ENCODE measurements around the gene COL6A3.

Gene COL6A3

DNA sequence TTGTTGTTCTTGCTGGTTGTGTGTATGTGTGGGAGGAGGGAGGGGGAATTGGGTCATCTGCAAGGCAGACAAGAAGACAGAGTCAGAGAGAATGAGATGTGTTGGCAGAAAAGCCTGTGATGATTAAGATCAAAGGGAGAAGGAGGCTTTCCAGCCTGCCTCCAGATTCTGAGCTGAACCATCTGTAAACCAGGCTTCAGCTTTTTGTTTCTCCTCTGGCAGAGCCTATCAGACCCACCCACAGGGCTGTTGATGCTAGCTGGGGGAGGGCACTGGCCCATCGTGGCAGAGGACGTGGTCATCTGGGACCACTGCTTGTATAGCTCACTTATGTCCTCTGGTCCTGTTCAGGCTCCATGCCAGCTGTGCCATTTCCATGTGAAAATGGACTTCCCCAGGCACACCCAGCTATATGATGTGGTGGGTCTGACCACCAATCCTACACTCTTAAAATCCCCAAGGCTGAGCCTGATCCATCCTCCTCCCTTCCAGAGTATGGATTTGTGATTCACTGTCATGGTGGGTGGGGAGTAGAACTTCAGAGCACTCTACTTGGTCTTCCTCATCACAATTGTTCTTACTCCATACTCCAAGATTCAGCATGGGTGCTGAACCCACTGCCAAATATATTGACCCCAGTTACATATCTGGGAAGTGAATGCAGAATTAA lies 27.8 kb upstream of the COL6A3 start:
- no peak for DNase-seq

DNA sequence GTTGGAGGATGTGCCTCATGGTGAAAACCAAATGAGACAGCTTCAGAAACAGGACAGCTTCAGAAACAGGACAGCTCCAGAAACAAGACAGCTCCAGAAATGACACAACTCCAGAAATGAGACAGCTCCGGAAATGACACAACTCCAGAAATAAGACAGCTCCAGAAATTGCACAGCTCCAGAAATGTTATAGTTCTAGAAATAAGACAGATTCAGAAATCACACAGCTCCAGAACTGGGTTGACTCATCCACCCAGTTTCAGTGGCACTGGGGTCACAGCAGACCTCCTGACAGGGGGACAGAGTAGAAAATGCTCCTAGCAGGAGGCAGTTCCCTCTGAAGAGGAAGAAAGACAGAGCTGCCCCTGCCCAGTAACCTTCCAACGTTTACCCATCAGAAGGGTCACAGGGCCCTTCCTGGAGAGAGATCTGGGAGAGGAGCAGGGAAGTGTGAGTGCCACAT lies 26.9 kb upstream of the COL6A3 start:
- DNase-seq: no peak

DNA sequence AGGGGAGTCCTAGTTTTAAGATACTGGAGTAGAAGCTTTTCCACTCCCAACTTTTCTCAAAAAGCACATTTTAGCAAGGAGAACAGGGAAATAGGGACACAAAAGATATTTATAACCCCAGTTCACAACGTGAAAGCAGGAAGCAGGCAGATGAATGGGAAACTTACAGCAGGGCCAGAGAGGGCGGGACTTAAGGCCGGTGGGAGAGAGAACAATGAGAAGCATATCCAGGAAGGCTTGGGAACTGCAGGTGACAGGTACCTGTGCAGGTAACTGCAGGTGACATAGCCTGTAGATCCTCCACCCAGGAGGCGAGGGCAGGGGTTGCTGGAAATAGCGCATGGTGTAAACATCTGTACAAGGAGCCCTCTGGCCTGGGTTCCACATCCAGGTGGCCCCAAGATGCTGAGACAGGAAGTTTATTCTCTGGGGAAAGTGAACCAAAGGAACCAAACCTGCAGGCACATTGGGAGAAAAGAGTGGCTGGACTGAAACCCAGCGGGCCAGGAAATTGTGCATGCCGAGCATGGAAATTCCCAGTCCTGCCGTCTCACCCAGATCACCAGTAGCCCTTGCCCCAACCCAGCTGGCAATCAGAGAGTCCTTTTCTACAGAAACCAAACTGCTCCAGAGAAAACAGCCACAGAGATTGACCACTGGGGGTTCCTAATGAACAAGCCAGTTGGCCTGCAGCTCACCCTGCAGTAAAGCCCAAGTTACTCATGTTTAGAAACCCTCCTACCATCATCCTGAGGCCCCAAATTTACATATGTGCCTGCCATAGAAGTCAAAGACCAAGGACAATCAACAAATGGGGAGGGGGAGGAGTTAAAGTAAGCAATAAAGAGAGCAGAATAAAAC lies 24.3 kb upstream of the COL6A3 start:
- no peak for DNase-seq

DNA sequence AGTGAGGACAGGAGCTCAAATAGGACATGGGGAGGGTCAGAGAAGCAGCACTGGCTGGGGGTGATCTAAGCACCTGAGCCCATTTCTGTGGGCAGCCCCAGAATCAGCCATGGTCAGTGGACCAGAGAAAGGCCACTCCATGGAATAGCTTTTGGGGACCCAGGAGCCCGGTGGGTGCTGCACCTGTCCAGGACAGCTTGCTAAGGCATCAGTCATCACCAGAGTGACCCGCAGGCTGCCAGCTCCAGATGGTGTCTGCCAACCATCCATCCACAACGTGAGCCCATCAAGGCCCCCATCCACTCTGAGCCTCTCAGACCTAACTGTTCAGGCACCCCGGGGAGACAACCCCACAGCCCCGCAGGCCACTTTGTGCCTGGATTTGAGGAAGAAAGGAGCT lies 23.6 kb upstream of the COL6A3 start:
- DNase-seq: peak in 1 of 2 experiments; percentile 34

DNA sequence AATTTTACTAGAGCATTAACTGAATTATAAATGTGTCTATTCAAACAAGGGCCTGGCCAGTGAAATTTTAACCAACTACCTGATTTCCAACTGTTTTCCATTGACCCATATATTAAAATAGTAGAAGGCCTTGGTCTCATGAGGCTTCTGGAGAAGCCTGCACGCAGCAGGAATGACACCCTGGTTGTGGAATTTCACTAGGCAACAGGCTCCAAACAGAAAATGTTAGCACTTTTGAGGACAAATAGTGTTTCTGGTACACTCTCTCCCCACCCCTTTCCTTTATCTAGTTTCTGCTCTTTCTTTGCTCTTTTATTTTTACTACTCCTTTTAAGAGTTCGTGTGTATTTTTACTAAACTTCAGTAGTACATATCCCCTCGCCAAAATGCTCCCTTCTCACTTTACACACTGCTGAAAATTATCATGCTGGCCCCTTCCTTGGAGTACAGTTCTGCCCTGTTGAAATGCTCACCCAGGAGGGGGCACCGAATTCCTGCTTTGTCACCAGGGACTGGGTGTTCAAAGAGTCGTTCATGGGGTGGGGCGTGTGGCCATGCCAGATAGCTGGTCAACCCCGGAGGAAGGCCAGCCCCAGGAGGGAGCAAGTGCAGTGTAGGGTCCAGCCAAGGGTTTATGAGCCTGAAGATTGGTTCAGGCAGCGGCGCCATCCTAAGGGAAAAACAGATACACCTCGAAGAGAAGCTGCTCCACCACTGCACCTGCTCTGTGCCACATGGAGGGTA lies 22.1 kb upstream of the COL6A3 start:
- DNase-seq: no peak

DNA sequence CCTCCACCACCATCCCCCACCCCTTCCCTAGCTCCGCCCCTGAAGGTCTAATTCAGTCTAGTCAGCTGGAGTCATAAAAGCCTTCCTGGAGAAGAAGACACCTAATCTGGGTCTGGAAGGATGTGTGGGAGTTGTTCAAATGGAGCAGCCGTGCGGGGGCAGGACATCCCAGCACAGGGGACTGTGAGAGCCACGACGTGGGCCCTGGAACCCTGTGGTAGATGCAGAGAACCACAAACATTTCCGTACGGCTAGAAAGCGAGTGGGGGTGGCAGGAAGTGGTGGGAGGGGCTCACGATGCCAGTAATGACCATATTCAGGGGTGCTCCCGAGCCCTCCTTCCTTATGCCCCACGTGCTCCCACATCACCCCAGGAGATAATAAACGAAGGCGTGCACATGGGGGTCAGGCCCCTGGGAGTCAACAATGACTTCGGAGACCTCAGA lies 20.9 kb upstream of the COL6A3 start:
- DNase-seq: no peak

DNA sequence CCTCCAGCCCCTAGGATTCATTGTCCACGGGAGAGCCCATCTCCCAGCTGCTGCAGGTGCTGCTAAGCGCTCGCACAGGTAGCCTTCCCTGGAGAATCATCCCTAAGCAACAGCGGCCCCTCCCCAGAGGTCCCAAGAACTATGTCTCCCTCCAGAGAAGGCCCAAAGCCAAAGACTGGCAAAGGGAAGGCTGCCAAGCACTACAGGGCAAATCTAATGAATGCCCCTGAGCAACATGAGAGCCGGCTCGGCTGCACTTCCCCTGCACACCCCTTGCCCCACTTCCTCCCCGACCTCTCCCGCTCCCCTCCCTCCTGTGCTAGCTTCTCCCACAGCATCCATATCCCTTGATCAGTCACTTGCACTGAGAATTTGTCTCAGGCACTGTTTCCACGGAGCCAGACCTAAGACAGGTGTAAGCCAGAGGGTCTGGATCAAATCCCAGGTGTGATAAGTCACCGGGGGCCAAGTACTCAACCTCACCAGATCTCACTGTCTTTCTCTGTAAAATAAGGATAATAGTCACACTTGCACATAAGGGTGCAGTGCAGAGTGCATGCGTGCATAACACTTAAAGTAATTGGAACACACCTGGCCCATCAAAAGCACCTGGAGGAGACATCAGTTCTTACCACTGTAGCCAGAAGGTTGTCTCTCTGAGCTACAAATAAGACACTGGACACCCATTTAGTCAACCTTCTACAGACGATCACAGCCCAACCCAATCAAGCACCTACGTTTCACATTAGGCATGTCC lies 20.1 kb upstream of the COL6A3 start:
- DNase-seq: no peak

DNA sequence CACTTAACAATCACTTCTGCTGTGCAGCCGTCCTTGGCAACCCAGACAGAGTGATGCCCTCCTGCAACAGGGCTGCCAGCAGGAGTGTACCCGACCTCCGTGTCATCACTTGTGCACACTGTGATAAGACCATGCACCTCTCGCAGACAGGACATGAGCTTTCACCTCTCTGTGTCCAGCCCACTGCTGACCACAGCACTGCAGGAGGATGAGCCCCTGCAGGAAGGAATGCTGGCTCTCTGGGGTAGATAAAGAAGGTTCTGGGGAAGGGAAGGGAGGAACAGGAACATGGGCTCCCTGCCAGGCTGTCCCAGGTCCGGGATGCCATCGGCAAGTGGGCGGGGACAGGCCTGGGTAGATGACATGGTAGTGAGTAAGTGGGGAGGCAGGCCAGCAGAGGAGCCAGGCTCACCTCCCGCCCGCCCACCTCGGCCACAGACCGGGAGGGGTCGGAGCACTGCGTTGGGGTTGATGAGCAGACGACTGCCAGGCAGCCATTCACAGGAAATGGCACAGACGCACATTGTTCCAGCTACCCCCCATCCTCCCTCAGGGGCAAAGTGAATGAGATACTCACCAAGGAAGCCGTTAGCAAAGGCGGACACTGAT lies 18.6 kb upstream of the COL6A3 start:
- no peak for DNase-seq

DNA sequence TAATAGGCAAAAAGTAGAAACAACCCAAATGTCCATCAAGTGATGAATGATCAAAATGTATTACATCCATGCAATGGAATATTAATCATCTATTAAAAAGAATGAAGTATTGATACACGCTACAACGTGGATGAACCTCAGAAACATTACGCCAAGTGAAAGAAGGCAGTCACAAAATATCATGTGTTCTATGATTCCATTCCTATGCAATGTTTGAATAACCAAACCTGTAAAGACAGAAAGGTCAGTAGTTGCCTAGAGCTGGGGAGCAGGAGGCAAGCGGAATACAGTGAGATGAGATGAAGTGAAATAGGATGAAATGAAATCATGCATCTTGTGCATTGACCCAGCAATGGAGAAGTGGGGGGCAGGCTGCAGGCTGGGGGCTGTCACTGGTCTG lies 17.9 kb upstream of the COL6A3 start:
- DNase-seq: no peak

DNA sequence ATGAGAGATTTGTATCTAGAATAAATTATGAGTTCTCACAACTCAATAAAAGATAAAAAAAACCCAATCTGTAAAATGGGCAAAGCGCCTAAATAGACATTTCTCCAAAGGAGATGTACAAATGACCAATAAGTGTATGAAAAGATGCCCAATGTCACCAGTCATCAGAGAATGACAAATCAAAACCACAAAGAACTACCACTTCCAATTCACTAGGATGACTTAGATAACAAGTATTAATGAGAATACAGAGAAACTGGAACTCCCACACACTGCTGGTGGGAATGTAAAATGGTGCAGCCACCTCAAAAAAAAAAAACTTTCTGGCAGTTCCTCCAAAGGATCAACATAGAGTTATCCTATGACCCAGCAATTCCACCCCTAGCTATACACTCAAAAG lies 17.4 kb upstream of the COL6A3 start:
- DNase-seq: no peak

DNA sequence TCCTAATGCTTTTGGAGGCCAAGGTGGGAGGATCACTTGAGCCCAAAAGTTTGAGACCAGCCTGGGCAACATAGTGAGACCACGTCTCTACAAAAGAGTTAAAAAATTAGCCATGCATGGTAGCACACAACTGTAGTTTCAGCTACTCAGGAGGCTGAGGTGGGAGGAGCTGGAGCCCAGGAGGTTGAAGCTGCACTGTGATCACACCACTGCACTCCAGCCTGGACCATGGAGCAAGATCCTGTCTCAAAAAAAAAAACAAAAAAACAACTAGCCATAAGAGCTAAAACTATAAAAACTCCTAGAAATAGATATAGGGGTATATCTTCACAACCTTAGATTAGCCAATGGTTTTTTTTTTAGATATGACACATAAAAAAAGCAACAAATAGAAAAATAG lies 16.9 kb upstream of the COL6A3 start:
- no peak for DNase-seq

DNA sequence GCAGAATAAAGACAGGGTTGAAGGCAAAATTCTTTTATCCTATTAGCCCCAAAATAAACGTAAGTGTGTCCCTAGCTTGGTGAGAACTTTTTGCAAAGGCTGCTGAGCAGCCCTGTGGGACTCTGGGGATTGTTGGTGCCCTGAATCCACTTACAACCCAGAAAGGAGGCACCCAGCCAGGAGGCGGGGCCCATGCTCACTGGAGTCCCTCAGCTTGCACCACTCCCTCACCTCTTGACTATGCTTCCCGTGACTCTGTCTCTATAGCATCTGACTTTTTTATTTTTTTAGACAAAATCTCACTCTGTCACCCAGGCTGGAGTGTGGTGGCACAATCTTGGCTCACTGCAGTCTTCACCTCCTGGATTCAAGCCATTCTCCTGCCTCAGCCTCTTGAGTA lies 15.8 kb upstream of the COL6A3 start:
- no peak for DNase-seq

DNA sequence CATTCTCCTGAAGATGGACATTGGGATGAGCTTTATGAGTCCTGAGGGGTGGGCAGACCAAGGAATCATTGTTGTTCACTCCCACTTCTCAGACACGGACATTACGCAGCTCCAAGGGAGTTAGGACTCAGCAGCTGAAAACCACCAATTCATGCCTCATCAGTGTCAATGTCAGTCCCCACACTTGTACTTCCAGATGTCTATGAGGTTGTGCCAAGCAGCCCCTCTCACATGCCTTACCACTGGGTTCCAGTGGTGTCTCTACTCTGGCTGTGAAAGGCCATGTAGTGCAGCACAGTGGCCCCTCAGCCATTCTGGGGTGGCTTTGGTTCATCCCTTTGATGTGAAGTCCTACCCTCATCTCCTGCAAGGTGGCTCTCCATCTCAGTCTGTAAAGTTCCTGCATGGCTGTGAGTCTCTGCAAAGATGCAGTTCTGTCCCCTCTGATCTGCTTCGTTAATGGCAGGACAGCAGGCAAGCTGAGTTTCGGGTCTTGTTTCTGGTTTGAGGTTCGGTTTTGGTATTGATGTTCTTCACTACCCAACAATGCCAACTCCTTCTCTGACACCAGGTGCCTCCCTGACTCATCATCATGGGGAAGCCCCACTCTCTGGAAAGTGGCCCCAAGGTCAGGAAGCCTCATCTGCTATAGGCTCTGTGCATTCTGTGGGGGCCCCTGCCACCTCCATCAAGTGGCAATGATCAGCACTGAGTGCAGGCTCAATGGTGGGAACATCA lies 14.0 kb upstream of the COL6A3 start:
- DNase-seq: no peak

DNA sequence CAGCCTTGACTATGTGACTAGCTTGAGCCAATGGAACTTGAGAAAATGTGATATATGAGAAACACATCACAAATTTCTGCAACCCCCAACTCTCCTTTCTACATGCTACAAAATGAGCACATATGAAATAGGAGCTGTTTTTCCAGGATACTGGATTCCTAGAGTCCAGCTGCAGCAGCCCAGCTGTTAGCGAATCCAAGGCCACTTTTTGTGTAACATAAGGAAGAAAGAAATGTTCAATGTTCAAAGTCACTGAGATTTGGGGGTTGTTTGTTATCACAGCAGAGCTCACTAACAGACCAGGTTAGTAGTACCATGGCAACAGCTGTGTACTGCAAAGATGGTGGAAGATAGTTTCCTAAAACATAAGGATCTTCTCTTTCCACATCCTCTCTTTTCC lies 12.6 kb upstream of the COL6A3 start:
- DNase-seq: no peak

DNA sequence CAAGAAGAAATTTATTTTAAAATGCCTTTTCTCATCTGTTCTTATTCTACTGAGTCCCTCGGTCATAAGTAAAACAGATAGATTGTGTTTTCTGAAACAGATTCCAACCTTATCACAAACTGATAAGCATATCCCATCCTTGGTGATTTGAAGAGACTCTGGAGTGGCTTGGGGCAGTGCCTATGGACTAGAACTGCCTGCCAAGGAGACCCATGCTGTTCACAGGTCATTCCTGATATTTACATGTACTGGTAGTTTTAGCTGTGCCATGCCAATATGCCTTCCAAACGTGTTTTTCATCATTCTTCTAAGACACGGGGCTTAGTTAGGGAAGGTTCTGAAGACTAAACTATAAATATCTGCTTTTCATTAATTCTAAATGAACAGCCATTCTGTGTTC lies 11.4 kb upstream of the COL6A3 start:
- no peak for DNase-seq

DNA sequence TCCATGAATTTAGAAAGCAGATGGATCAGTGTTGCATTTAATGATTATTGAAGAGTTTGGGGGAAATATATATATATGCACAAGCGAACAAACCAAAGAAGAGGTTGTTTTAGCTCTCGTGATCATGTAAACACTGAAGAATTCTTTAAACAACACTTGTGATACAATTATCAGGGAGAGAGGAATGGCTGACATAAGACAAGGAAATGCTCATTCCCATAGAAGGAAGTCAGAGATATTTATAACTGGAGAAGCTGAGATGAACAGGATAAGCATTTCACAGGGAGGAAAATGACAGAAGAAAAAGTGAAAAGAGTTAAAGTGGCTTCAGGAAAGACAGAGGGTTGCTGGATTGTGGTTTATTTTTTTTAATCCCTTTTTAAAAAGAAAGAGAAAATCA lies 10.6 kb upstream of the COL6A3 start:
- no peak for DNase-seq

DNA sequence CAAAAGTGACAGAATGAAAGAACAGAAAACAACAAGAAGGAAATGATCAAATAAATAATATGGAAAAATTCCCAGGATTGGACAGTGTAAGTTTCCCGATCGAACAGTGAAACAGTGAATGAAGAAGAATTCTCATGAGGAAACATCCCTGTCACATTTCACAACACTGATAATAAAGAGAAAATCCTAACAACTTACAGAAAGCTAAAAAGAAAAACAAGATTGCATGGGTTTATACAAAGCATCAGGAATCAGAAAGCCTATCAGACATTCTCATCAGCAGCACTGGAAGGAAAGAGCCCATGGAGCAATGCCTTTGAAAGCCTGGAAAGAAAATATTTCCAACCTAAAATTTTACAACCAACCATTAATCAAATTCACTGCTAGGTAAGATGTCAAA lies 9.9 kb upstream of the COL6A3 start:
- no peak for DNase-seq

DNA sequence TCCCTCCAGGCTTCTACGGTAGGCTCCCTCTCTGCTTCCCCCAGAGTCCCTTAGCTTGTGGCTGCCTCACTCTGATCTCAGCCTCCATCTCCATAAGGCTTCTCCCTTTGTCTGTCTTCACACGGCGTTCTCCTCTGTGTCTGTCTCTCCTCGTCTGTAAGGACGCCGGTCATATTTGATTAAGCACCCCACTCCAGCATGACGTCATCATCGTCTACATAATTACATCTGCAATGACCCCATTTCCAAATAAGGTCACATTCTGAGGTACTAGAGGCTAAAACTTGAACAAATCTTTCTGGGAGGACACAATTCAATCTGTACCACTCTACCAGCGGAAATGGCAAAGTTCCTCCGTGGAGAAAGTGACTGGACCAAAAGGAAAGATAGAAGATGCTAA lies 8.3 kb upstream of the COL6A3 start:
- DNase-seq: no peak

DNA sequence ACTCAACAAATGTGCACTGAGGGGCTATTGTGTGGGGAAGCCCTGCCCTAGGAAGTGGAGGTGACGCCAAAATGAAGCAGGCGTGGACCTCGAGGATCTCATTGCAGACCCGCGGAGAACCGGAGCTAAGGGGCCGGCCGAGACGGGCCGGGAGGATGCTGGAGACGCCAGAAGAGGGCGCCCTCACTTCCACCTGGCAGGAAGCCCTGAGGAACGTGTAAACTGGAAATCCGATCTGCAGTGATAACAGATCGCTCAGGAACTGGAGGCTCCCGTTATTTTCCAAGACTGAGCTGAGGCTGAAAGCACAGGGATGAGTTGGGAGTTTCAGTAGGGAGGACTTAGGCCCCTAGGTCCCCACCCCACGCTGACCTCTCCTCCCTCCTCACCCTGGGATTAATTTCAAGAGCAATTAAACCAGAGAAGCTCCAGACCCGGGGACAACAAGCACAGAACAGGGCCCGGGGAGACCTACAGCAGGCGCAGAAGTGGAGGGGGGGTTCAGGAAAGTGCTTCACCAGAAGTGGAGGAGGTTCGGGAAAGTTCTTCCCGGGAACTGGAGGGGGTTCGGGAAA lies 7.7 kb upstream of the COL6A3 start:
- peak; percentile 34 to 76 for DNase-seq

DNA sequence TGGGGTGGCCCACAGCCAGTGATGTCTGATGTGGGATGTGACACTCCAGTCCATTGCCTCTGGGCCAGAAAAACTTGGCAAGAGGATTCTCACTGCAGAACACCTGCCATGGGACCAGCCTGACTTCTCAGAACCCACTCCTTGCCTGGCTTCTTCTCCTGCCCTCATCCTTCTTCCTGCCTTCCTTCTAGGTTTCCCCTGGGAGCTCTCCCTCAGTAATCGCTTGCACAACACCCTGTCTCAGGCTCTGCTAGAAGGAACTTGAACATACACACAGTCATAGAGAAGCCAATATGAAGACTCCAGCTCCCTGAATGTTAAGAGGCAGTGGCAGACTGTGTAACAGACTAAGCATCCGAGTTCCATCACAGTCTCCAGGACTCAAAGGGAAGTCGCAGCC lies 4.3 kb upstream of the COL6A3 start:
- no peak for DNase-seq

Measured in NCI-H524 (cell line).